ENCODE data around the gene ST6GALNAC4. TPM values are rescaled to one million over a fixed set of nuclear protein-coding genes. Genes with fewer than 3 reads are reported as not detected.
A peak's percentile ranks its signal among the peaks of the same experiment; 100 is the strongest.

The ST6GALNAC4 gene
- total and polyA plus RNA-seq, 3 donors from 2014 or later, result 10.3 to 24.7 (median 18.8) TPM

DNA sequence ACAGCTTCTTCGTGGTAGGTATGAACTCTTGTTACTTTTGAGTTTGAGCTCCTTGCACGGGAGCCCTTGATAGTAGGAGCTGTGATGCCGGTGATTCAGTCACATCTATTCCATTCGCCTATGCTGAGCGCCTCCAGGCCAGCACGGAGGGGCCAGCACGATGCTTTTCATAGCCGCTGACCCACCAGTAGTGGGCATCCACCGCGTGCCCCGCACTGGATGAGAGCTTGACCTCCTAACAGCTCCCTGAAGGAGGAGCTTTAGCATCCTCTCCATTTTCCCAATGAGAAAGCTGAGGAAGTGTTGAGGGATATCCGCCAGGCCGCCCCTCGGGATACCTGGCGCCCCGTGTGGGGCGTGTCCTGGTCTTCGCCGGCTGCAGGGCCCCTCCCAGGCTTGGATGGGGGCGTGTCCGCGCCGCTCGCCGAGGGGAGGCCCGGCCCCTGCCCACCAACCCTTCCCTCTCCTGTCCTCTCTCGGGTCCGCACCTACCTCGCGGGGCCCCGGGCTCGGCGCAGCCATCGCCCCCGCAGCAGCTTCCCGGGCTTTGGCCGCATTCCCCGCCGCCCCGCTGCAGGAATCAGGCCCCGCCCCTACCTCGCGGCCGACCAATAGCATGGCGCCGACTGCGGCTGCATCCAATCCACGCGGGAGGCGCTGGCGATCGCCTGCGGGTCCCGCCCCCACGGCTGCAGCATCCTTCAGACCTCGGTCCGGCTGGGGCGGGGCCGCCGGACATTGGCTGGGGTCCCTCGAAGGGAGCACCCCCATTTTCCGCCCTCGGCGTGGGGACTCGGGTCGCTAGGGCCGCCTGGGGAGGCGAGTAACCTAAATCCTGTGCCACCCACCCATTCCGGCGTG is 13.6 kb upstream of the ST6GALNAC4 start, which contains the start of gene PIP5KL1:
TSS of gene PIP5KL1 (minus strand) at position 547 of the 861 bp plus-strand sequence. CDS start at position 522, 25 bp downstream.
- H3K4me1 ChIP-seq, result peaks cover 24% of the 10 kb centered on the region
- intact Hi-C loops (cut with DNase I; ENCODE audit: low total_unique reads), result no loop called here
- H3K4me3 ChIP-seq, result peak within 1 kb of the TSS; percentile 31 to 57

DNA sequence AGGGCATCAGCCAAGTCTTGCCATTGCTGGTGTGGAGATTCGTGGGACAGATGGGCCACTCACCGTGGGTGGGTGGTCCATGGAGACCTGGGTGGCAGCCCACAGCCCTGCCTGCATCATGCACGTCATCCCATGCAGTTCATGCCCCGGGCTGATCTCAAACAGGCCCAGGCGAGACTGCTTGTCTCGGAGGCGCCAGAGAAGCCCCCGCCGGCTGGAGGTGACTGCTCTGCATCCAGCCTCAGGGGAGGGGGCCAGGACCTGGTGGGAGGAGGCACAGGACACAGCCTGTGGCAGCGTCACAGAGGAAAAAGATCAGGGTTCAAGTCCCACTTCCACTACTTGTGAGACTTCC is 12.8 kb upstream of the ST6GALNAC4 start:
- peaks cover 24% of the 10 kb centered on the region for H3K4me1 ChIP-seq
- no peak for TF ChIP-seq POLR2A (IDR thresholded peaks at IDR 0.05)
- TF ChIP-seq, protein P1, sequence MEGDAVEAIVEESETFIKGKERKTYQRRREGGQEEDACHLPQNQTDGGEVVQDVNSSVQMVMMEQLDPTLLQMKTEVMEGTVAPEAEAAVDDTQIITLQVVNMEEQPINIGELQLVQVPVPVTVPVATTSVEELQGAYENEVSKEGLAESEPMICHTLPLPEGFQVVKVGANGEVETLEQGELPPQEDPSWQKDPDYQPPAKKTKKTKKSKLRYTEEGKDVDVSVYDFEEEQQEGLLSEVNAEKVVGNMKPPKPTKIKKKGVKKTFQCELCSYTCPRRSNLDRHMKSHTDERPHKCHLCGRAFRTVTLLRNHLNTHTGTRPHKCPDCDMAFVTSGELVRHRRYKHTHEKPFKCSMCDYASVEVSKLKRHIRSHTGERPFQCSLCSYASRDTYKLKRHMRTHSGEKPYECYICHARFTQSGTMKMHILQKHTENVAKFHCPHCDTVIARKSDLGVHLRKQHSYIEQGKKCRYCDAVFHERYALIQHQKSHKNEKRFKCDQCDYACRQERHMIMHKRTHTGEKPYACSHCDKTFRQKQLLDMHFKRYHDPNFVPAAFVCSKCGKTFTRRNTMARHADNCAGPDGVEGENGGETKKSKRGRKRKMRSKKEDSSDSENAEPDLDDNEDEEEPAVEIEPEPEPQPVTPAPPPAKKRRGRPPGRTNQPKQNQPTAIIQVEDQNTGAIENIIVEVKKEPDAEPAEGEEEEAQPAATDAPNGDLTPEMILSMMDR (IDR thresholded peaks at IDR 0.05), result no peak
- no peak overlapping the region for H3K27ac ChIP-seq
- no peaks in the 10 kb centered on the region for H3K9me3 ChIP-seq
- no peaks in the 10 kb centered on the region for H3K36me3 ChIP-seq (ENCODE audit: low read depth, missing control alignments)
- 72 to 100% methylated on average over 1 to 10 of the region's 10 CpGs for WGBS, 2 donors
- no peak for DNase-seq
- H3K4me3 ChIP-seq, result no peak overlapping the region
- intact Hi-C loops (cut with DNase I; ENCODE audit: low total_unique reads), result no loop called here
- no peaks in the 10 kb centered on the region for H3K27me3 ChIP-seq

More for the DNA sequence above, 13.6 kb upstream of the ST6GALNAC4 start, which contains the start of gene PIP5KL1:
- WGBS, 2 donors, result 1 to 5% methylated on average over 16 to 67 of the region's 70 CpGs
- TF ChIP-seq, protein P1 (IDR thresholded peaks at IDR 0.05), result no peak
- no peak for TF ChIP-seq POLR2A (IDR thresholded peaks at IDR 0.05)
- DNase-seq, result peak; percentile 88
- no peaks in the 10 kb centered on the region for H3K9me3 ChIP-seq
- H3K36me3 ChIP-seq (ENCODE audit: low read depth, missing control alignments), result no peaks in the 10 kb centered on the region
- no peak within 1 kb of the TSS for H3K27ac ChIP-seq
- H3K27me3 ChIP-seq, result no peaks in the 10 kb centered on the region

DNA sequence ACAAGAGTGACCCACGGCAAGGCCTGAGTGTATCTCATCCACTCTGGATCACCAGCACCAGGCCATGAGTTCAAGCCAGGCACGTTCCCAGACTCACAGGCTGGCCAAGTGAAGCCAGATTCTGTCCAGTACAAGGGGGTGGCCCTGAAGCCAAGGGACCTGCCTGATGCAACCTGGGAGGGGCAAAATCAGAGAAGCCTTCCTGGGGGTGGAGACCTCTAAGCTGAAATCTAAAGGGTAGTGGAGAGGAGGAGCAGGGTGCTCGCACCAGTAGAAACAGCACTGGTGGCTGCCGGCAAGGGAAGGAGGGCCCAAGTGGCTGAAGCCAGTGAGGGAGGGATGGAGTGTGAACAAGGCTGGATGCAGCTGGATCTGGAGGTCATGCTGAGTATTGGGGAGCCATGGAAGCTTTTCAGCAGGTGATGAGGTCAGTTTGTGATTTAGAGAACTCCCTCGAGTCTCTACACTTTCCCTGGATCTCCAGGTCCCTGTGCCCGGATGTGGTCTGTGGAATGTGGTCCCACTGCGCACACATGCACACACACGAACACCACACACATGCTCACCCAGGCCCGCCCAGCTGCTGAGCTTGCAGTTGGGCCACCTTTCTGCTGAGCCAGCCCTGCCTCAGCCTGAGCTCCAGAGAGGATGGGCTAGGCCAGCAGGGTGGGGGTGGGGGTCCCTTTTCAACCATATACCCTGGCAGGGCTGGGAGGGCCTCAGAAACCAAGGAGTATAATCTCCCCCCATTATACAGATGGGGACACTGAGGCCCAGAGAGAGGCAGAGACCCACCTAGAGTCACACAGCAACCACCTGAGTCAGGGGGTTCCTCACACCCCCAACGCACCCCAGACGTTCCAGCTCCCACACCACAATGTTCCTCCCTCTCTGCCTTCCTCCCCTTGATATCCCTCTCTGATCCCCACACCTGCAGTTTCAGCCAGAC is 12.1 kb upstream of the ST6GALNAC4 start:
- 54 to 77% methylated on average over 7 to 11 of the region's 11 CpGs for WGBS, 2 donors
- H3K27ac ChIP-seq, result no peak overlapping the region
- H3K27me3 ChIP-seq, result no peaks in the 10 kb centered on the region
- H3K9me3 ChIP-seq, result no peaks in the 10 kb centered on the region
- H3K4me1 ChIP-seq, result peaks cover 24% of the 10 kb centered on the region
- intact Hi-C loops (cut with DNase I; ENCODE audit: low total_unique reads), result no loop called here
- no peak overlapping the region for H3K4me3 ChIP-seq
- TF ChIP-seq, protein P1 (IDR thresholded peaks at IDR 0.05), result no peak
- no peak for TF ChIP-seq POLR2A (IDR thresholded peaks at IDR 0.05)
- DNase-seq, result no peak
- H3K36me3 ChIP-seq (ENCODE audit: low read depth, missing control alignments), result no peaks in the 10 kb centered on the region

DNA sequence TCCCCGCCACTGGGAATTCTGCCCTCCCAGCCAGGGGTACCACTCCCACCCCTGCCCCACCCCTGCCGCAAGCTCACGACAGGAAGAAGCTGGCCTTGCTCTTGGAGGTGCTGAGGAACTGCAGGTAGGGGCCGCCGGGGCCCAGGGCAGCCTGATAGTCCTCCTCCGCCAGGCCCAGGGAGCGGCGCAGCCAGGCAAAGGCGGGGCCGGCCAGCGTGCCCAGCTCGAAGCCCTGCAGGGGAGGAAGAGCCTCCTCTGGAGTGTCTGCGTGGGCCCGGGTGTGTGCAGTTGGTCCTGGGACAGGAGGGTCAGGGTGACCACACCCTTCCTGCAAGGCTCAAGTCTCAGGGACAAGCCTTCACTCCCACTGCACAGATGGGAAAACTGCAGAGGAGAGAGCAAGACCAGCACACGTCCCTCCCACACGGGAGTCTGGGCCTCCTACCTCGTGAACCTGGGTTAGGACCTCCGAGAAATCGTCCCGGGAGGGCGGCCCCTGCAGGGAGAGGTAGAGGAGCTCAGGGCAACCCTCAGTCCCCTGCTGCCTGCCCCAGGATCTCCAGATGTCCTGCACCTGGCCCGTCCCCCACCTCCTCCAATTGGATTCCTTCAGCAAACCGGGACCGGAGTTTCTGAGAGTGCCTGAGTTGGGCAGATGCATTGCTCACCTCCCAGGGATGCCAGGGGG is 11.3 kb upstream of the ST6GALNAC4 start:
- TF ChIP-seq, protein P1 (IDR thresholded peaks at IDR 0.05), result no peak
- TF ChIP-seq POLR2A (IDR thresholded peaks at IDR 0.05), result no peak
- peaks cover 24% of the 10 kb centered on the region for H3K4me1 ChIP-seq
- 17 to 44% methylated on average over 1 to 24 of the region's 24 CpGs for WGBS, 2 donors
- H3K9me3 ChIP-seq, result no peaks in the 10 kb centered on the region
- H3K27me3 ChIP-seq, result no peaks in the 10 kb centered on the region
- no peak overlapping the region for H3K27ac ChIP-seq
- no peak for DNase-seq
- H3K36me3 ChIP-seq (ENCODE audit: low read depth, missing control alignments), result no peaks in the 10 kb centered on the region
- peak overlapping the region in 1 of 2 donors; percentile 35 for H3K4me3 ChIP-seq
- intact Hi-C loops (cut with DNase I; ENCODE audit: low total_unique reads), result no loop called here
